Kidney (tissue), 14 donors: Measurements from ENCODE around the gene PSMB4. TPM values are rescaled to one million over a fixed set of nuclear protein-coding genes. Genes with fewer than 3 reads are reported as not detected.
"Not testable (repeated sequence)": the region's sequence is repeated elsewhere in the genome, so short reads cannot be mapped to it uniquely, and the experiment has no call there.

Source experiments
- DNase-seq, 5 donors: peaks; one replicate each; pipeline ENCODE4 v3.0.0-alpha.2; 2013 to 2020
- FAIRE-seq: peaks from 2 replicates; lab custom pipeline; 2012; peaks lifted over from hg19 to GRCh38; lab: Jason Lieb, UNC
- H3K27ac ChIP-seq, 2 donors: one replicate each; pipeline ENCODE4 v1.7.0; 2013; ENCODE audit warnings: low read depth in 2 of 2, low read length in 2 of 2, inconsistent platforms in 1 of 2
- H3K27me3 ChIP-seq: one replicate; pipeline ENCODE4 v1.7.1; 2013; ENCODE audit warnings: low read length, inconsistent platforms; ENCODE audit not compliant: control insufficient read depth, insufficient read depth
- H3K36me3 ChIP-seq, 3 donors: one replicate each; pipeline versions ENCODE4 v1.7.0 to v1.7.1; 2013; ENCODE audit warnings: low read length in 3 of 3, control low read depth in 1 of 3, inconsistent platforms in 1 of 3; ENCODE audit not compliant: insufficient read depth in 3 of 3, control insufficient read depth in 2 of 3
- H3K4me1 ChIP-seq, 3 donors: one replicate each; pipeline versions ENCODE4 v1.7.0 to v1.7.1; 2013; ENCODE audit warnings: low read length in 3 of 3, inconsistent platforms in 1 of 3, low read depth in 1 of 3; ENCODE audit not compliant: control insufficient read depth in 2 of 3, insufficient read depth in 2 of 3
- H3K4me3 ChIP-seq, 3 donors: one replicate each; pipeline versions ENCODE4 v1.7.0 to v1.8.1; 2013; ENCODE audit warnings: low read length in 3 of 3, control low read depth in 1 of 3, inconsistent platforms in 1 of 3
- H3K9ac ChIP-seq, 3 donors: one replicate each; pipeline versions ENCODE4 v1.7.0 to v1.7.1; 2013; ENCODE audit warnings: low read length in 3 of 3, control low read depth in 1 of 3, inconsistent platforms in 1 of 3
- H3K9me3 ChIP-seq, 3 donors: one replicate each; pipeline versions ENCODE4 v1.7.0 to v1.7.1; 2013; ENCODE audit warnings: low read length in 3 of 3, control low read depth in 1 of 3, inconsistent platforms in 1 of 3; ENCODE audit not compliant: control insufficient read depth in 2 of 3, insufficient read depth in 1 of 3
- intact Hi-C: fragments of 100-400 bp; cut with DNase I; formaldehyde crosslinking; loops from one replicate; pipeline ENCODE4 v1.11.1; 2022
- polyA plus RNA-seq: library from polyadenylated mRNA; stranded (reverse); fragments of 350-450 nt; fragmentation: Illumina TruSeq; extraction: RNeasy Lipid Tissue Mini Kit (QIAGEN cat#74804); gene quantifications from one replicate; pipeline ENCODE4 v1.2.3, GENCODE V29; 2014; ENCODE audit warnings: low read depth, low replicate concordance; ENCODE audit not compliant: insufficient read depth
- total RNA-seq: library from RNA; stranded (reverse); fragmentation: NEBNext Ultra II Directional; extraction: Animal tissue kit (Norgen Biotek cat#: 25700); gene quantifications from one replicate; pipeline ENCODE4 v1.2.1, GENCODE V29; 2021
- TF ChIP-seq, protein P1 (sequence below): IDR thresholded peaks from 3 replicates; pipeline ENCODE4 v1.5.1; 2012; ENCODE audit warnings: mild to moderate bottlenecking, moderate library complexity, borderline replicate concordance; ENCODE audit not compliant: insufficient read depth; ENCODE audit errors: extremely low read depth
- donor health status: control.
- donor health status: control.
- donor health status: control.
- donor health status: control.
- donor health status: control.
- donor health status: DM: yes; HTN: yes; CAD: no.
- donor health status: Normal renal cell carcinoma (clear cell type).

The PSMB4 gene
- total and polyA plus RNA-seq, 2 donors from 2014 or later = 212 to 436 TPM

- FAIRE-seq (no peak), DNase-seq (no peak)
- H3K4me3 ChIP-seq = no peak overlapping the region
- intact Hi-C loops = no loop called here
- H3K4me1 ChIP-seq = no peaks in the 10 kb centered on the region
- H3K27me3 ChIP-seq = no peaks in the 10 kb centered on the region
- no peak overlapping the region for H3K9ac ChIP-seq
- H3K9me3 ChIP-seq = no peaks in the 10 kb centered on the region
- TF ChIP-seq, protein P1, sequence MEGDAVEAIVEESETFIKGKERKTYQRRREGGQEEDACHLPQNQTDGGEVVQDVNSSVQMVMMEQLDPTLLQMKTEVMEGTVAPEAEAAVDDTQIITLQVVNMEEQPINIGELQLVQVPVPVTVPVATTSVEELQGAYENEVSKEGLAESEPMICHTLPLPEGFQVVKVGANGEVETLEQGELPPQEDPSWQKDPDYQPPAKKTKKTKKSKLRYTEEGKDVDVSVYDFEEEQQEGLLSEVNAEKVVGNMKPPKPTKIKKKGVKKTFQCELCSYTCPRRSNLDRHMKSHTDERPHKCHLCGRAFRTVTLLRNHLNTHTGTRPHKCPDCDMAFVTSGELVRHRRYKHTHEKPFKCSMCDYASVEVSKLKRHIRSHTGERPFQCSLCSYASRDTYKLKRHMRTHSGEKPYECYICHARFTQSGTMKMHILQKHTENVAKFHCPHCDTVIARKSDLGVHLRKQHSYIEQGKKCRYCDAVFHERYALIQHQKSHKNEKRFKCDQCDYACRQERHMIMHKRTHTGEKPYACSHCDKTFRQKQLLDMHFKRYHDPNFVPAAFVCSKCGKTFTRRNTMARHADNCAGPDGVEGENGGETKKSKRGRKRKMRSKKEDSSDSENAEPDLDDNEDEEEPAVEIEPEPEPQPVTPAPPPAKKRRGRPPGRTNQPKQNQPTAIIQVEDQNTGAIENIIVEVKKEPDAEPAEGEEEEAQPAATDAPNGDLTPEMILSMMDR = no peak
- no peak overlapping the region for H3K27ac ChIP-seq
- H3K36me3 ChIP-seq = peaks cover 2 to 4% (median 2%) of the 10 kb centered on the region in 3 donors
Measured at GRCh38 chr1:151435174-151435573, 35.8 kb downstream of the PSMB4 start.

DNA sequence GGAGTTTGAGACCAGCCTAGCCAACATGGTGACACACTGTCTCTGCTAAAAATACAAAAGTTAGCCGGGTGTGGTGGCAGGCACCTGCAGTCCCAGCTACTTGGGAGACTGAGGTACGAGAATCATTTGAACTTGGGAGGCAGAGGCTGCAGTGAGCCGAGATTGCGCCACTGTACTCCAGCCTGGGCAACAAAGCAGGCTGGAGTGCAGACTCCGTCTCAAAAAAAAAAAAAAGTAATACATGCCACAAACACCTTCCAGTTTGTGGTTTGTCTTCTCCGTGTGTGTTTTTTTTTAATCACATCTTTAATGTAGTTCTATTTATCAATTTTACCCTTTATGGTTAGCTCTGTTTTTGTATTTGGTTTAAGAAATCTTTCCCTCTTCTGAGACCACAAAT lies 37.6 kb downstream of the PSMB4 start:
- no peaks in the 10 kb centered on the region for H3K27me3 ChIP-seq

GRCh38 chr1:151437396-151437795 lies 38.0 kb downstream of the PSMB4 start:
- H3K4me1 ChIP-seq, FAIRE-seq, intact Hi-C loops, H3K9me3 ChIP-seq, H3K27ac ChIP-seq, H3K9ac ChIP-seq, H3K4me3 ChIP-seq, H3K36me3 ChIP-seq, H3K27me3 ChIP-seq: not testable (repeated sequence)
- DNase-seq = peak in 3 of 5 donors; percentile 53 to 64 (median 59)

More for the DNA sequence above, 37.6 kb downstream of the PSMB4 start:
- Histone ChIP-seq H3K9me3 (no peaks in the 10 kb centered on the region), H3K9ac (no peak overlapping the region), H3K4me1 (peaks cover 0 to 4% (median 0%) of the 10 kb centered on the region in 3 donors), H3K4me3 (no peak overlapping the region), H3K36me3 (peaks cover 0 to 8% (median 0%) of the 10 kb centered on the region in 3 donors), H3K27ac (no peak overlapping the region)
- FAIRE-seq = no peak
- DNase-seq = no peak
- intact Hi-C loops = no loop called here
- TF ChIP-seq, protein P1 = no peak

DNA sequence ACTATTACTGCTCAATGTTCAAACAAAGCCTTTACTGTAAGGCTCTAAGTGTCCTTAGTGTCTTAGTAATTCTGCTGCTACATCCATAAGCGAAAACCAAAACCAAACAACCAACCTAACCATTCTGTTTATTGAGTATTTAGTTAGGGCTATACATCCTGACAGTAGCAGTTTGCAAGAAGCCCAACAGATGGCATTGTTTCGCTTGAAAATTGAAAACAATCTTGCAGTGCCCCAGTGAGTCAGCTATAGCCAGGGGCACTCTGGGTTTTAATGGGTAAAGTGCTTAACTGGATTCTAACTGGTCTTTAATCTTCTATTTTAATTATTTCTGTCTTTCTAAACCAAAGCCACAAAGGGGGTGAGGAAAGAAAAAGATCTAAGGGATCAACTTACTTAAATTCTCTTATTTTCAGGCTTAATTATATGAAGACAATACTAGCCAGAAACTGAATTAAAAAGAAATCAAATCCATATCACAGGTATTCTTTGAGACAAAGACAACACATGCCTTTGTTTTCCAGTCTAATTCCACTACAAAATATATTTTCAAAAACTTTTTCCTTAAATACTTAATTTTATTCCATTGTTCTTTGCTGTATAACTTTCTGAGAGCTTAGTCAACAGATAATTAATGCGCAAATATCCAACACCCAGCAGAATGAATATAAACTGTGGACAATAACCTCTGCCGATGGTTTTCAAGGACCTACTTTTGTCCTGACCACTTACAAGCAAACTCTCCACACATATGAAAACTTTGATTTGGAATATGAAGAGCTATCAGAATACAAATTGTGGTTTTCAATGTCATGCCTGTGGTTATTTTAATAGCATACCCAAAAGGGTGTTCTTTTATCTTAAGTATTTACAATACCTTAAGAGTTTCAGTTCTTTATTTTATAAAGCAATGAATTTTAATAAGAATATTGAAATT lies 44.7 kb downstream of the PSMB4 start:
- Histone ChIP-seq H3K36me3 (peaks cover 0 to 8% (median 0%) of the 10 kb centered on the region in 3 donors), H3K9ac (no peak overlapping the region), H3K4me1 (peaks cover 0 to 4% (median 0%) of the 10 kb centered on the region in 3 donors), H3K27me3 (no peaks in the 10 kb centered on the region), H3K27ac (no peak overlapping the region), H3K4me3 (no peak overlapping the region), H3K9me3 (no peaks in the 10 kb centered on the region)
- peak; percentile 85 for FAIRE-seq
- DNase-seq = peak in 3 of 5 donors; percentile 62 to 86 (median 78)
- intact Hi-C loops = no loop called here
- TF ChIP-seq, protein P1 = peak; percentile 73
